Keratinocyte (primary cell): ENCODE data around the gene DNAJC9. TPM values are rescaled to one million over a fixed set of nuclear protein-coding genes. Genes with fewer than 3 reads are reported as not detected.
A peak's percentile ranks its signal among the peaks of the same experiment; 100 is the strongest.

Source experiments
- DNase-seq: peaks from one replicate; pipeline ENCODE4 v3.0.0-alpha.2; 2011; ENCODE audit warnings: low read depth, missing footprints, low spot score
- FAIRE-seq: peaks from 2 replicates; lab custom pipeline; 2011; peaks lifted over from hg19 to GRCh38; lab: Jason Lieb, UNC
- H2AFZ ChIP-seq: 2 replicates; pipeline ENCODE4 v1.6.0; 2012; ENCODE audit warnings: low read length, control low read depth, inconsistent platforms; ENCODE audit not compliant: control insufficient read depth
- H3K27ac ChIP-seq: 2 replicates; pipeline ENCODE4 v1.5.1; 2011; ENCODE audit warnings: low read length; ENCODE audit not compliant: control insufficient read depth, insufficient read depth
- H3K27me3 ChIP-seq: 3 replicates; pipeline ENCODE4 v1.6.0; 2011; ENCODE audit warnings: low read length; ENCODE audit not compliant: control insufficient read depth, insufficient read depth; ENCODE audit errors: extremely low read depth
- H3K36me3 ChIP-seq, 2 experiments: 2 replicates in 1 of 2; 3 replicates in 1 of 2; pipeline ENCODE4 v1.5.1; 2011; ENCODE audit warnings: low read length in 2 of 2, mild to moderate bottlenecking in 1 of 2; ENCODE audit not compliant: control insufficient read depth in 2 of 2, insufficient read depth in 2 of 2; ENCODE audit errors: extremely low read depth in 1 of 2
- H3K4me1 ChIP-seq: 3 replicates; pipeline ENCODE4 v1.5.1; 2011; ENCODE audit warnings: low read length; ENCODE audit not compliant: control insufficient read depth, insufficient read depth; ENCODE audit errors: extremely low read depth
- H3K4me2 ChIP-seq: 3 replicates; pipeline ENCODE4 v1.6.0; 2011; ENCODE audit warnings: low read depth, low read length; ENCODE audit not compliant: control insufficient read depth, insufficient read depth; ENCODE audit errors: extremely low read depth
- H3K4me3 ChIP-seq, 3 experiments: fragments of 200-600 bp in 1 of 3; sonication (generic) in 1 of 3; 2 replicates in 2 of 3; 3 replicates in 1 of 3; pipeline ENCODE4 v1.5.1; 2011 to 2016; ENCODE audit warnings: low read length in 3 of 3, mild to moderate bottlenecking in 3 of 3, control low read depth in 2 of 3, inconsistent platforms in 1 of 3, low read depth in 1 of 3, mixed read lengths in 1 of 3, mixed run types in 1 of 3, moderate library complexity in 1 of 3; ENCODE audit not compliant: control insufficient read depth in 2 of 3, insufficient read depth in 2 of 3; ENCODE audit errors: extremely low read depth in 1 of 3
- H3K79me2 ChIP-seq: 2 replicates; pipeline ENCODE4 v1.6.0; 2012; ENCODE audit warnings: low read length; ENCODE audit not compliant: control insufficient read depth, insufficient read depth
- H3K9ac ChIP-seq: 3 replicates; pipeline ENCODE4 v1.6.0; 2011; ENCODE audit warnings: low read length; ENCODE audit not compliant: control insufficient read depth, insufficient read depth; ENCODE audit errors: extremely low read depth
- H3K9me1 ChIP-seq: 3 replicates; pipeline ENCODE4 v1.6.0; 2011; ENCODE audit warnings: low read length; ENCODE audit not compliant: control insufficient read depth, insufficient read depth; ENCODE audit errors: extremely low read depth
- H3K9me3 ChIP-seq: 2 replicates; pipeline ENCODE4 v1.5.1; 2012; ENCODE audit warnings: low read depth, low read length; ENCODE audit not compliant: control insufficient read depth
- H4K20me1 ChIP-seq: 3 replicates; pipeline ENCODE4 v1.6.0; 2011; ENCODE audit warnings: low read length; ENCODE audit not compliant: control insufficient read depth, insufficient read depth; ENCODE audit errors: extremely low read depth
- EZH2 ChIP-seq: IDR thresholded peaks from one replicate; pipeline ENCODE4 v1.6.1; 2012; ENCODE audit warnings: inconsistent platforms, mild to moderate bottlenecking, low read length, moderate library complexity
- dilution Hi-C: fragments of 300-500 bp; cut with MboI; formaldehyde crosslinking; loops from one replicate; pipeline ENCODE4 v1.7.0; 2020; ENCODE audit warnings: low sequenced_read_pairs; ENCODE audit not compliant: extremely low pct_ligation_motif_present
- polyA minus RNA-seq, 3 experiments: library from RNA; depleted of rRNA, polyadenylated mRNA; stranded (reverse); fragments of >200 nt; gene quantifications; 1 replicate in 1 of 3; 2 replicates in 1 of 3; 3 replicates in 1 of 3; pipeline ENCODE4 v1.2.3, GENCODE V29; 2011
- polyA plus RNA-seq, 5 experiments: library from polyadenylated mRNA; depleted of rRNA in 3 of 5; stranded (reverse) in 3 of 5; stranded (forward) in 1 of 5; unstranded in 1 of 5; fragments of >200 nt; gene quantifications; 1 replicate in 1 of 5; 2 replicates in 3 of 5; 3 replicates in 1 of 5; pipeline versions ENCODE4 v1.2.1 to v1.2.3, GENCODE V29; 2011 to 2012; ENCODE audit warnings: missing spikeins in 2 of 5, low read depth in 1 of 5, low replicate concordance in 1 of 5
- TF ChIP-seq, protein P1 (sequence below), 3 experiments: IDR thresholded peaks in 1 of 3; conservative IDR thresholded peaks in 1 of 3; optimal IDR thresholded peaks in 1 of 3; 2 replicates in 2 of 3; 3 replicates in 1 of 3; pipeline versions ENCODE3 to v1.5.1; 2011; ENCODE audit warnings: low read length in 3 of 3, mild to moderate bottlenecking in 3 of 3, moderate library complexity in 2 of 3, control low read depth in 1 of 3, inconsistent platforms in 1 of 3; ENCODE audit not compliant: insufficient read depth in 2 of 3; ENCODE audit errors: extremely low read depth in 1 of 3

Gene DNAJC9, protein sequence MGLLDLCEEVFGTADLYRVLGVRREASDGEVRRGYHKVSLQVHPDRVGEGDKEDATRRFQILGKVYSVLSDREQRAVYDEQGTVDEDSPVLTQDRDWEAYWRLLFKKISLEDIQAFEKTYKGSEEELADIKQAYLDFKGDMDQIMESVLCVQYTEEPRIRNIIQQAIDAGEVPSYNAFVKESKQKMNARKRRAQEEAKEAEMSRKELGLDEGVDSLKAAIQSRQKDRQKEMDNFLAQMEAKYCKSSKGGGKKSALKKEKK
- 14.1 to 23.9 TPM (median 23.3 TPM) in 3 replicates for polyA plus RNA-seq
- 12.7 TPM for polyA plus RNA-seq (2011; ENCODE audit: low read depth)
- polyA plus RNA-seq (2011; cell fraction: cytosol; rRNA removed) = 16.0 and 21.1 TPM in 2 replicates
- polyA plus RNA-seq (2011; cell fraction: nucleus; rRNA removed) = 18.9 and 23.5 TPM in 2 replicates
- polyA plus RNA-seq (2012; ENCODE audit: low replicate concordance) = 11.4 and 20.8 TPM in 2 replicates
- polyA minus RNA-seq = 5.7 to 22.0 TPM (median 9.4 TPM) in 3 replicates
- 16.7 TPM for polyA minus RNA-seq (2011; cell fraction: cytosol; rRNA and poly(A)+ RNA removed)
- 6.1 and 7.9 TPM in 2 replicates for polyA minus RNA-seq (2011; cell fraction: nucleus; rRNA and poly(A)+ RNA removed)

DNA sequence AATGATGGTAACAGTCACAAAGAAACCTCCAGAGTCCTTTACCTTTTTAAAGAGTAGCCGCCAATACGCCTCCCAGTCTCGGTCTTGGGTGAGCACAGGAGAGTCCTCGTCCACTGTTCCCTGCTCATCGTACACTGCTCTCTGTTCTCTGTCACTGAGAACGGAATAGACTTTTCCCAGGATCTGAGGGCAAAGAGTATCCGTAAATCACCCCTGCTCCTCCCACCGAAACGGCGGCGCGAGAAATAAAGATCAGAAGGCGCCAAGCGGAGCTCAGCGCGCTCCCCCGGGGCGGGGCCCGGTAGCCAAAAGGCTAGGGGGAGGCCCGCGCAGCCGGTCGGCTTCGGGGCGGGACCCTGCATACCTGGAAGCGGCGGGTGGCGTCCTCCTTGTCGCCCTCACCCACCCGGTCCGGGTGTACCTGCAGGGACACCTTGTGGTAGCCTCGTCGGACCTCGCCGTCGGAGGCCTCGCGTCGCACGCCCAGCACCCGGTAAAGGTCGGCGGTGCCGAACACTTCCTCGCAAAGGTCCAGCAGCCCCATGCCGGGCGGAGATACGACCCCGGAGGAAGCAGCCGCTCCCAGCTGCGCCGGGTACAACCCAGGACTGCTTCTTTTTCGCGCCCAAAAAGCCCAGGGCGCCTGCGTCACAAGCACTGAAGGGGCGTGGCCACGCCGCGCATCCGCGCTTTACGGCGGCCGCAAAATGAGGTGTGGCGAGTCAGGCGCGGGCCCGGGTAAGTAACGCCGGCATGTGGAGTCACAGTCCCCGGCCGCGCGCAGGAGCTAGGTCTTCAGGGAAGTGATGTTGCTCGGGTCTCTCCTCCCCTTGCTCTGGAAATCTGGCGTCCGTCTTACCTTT is at the start of gene DNAJC9:
TSS of gene DNAJC9 (minus strand) at position 610 of the 863 bp plus-strand sequence. CDS start at position 544, 66 bp downstream.
- Histone ChIP-seq H3K9ac (peak within 1 kb of the TSS; percentile 91), H3K79me2 (peaks cover 55% of the 10 kb centered on the region), H3K4me2 (peak within 1 kb of the TSS; percentile 96), H3K36me3 (peaks cover 16 to 45% of the 10 kb centered on the region in 2 experiments), H2AFZ (peak within 1 kb of the TSS; percentile 93), H4K20me1 (no peaks in the 10 kb centered on the region), H3K4me1 (peaks cover 34% of the 10 kb centered on the region), H3K27ac (peak within 1 kb of the TSS; percentile 74), H3K27me3 (no peaks in the 10 kb centered on the region), H3K4me3 (peak within 1 kb of the TSS; percentile 70 to 96 (median 86)), H3K9me3 (no peaks in the 10 kb centered on the region), H3K9me1 (no peaks in the 10 kb centered on the region)
- FAIRE-seq (no peak), DNase-seq (peak; percentile 75)
- dilution Hi-C loops = no loop called here
- TF ChIP-seq, protein P1, sequence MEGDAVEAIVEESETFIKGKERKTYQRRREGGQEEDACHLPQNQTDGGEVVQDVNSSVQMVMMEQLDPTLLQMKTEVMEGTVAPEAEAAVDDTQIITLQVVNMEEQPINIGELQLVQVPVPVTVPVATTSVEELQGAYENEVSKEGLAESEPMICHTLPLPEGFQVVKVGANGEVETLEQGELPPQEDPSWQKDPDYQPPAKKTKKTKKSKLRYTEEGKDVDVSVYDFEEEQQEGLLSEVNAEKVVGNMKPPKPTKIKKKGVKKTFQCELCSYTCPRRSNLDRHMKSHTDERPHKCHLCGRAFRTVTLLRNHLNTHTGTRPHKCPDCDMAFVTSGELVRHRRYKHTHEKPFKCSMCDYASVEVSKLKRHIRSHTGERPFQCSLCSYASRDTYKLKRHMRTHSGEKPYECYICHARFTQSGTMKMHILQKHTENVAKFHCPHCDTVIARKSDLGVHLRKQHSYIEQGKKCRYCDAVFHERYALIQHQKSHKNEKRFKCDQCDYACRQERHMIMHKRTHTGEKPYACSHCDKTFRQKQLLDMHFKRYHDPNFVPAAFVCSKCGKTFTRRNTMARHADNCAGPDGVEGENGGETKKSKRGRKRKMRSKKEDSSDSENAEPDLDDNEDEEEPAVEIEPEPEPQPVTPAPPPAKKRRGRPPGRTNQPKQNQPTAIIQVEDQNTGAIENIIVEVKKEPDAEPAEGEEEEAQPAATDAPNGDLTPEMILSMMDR (optimal IDR thresholded peaks at IDR 0.05 in 1 of 3, IDR thresholded peaks at IDR 0.05 in 1 of 3, conservative IDR thresholded peaks at IDR 0.05 in 1 of 3; ENCODE audit: extremely low read depth in 1 of 3, insufficient read depth in 2 of 3, low read length in 3 of 3) = peak in 2 of 3 experiments; percentile 1 to 11
- no peak for TF ChIP-seq EZH2

DNA sequence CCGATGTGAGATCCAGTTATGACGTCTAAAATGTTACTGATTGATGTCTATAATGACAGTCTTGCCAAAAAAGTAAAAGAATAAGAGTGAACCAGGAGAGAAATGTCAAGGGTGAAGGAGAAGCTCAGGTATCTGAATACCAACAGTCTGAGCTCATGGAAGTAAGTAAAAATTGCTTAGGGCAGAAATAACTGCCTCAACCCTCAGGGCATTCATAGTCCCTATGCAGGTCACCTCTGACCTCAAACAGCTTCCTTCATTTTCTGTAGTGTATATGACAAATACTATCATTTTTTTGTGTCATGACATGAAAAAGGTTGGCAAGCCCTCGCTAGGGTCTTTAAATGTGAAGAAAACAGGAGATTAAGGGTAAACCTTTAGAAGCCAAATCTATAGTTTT is 46.4 kb upstream of the DNAJC9 start:
- DNase-seq (no peak), FAIRE-seq (no peak)
- Histone ChIP-seq H4K20me1 (no peaks in the 10 kb centered on the region), H3K27me3 (no peaks in the 10 kb centered on the region), H3K9me1 (no peaks in the 10 kb centered on the region), H3K9me3 (no peaks in the 10 kb centered on the region), H2AFZ (no peak overlapping the region), H3K4me1 (no peaks in the 10 kb centered on the region), H3K36me3 (no peaks in the 10 kb centered on the region), H3K79me2 (no peaks in the 10 kb centered on the region), H3K4me2 (no peak overlapping the region), H3K27ac (no peak overlapping the region), H3K9ac (no peak overlapping the region), H3K4me3 (no peak overlapping the region)
- dilution Hi-C loops = no loop called here
- TF ChIP-seq, protein P1 (optimal IDR thresholded peaks at IDR 0.05 in 1 of 3, IDR thresholded peaks at IDR 0.05 in 1 of 3, conservative IDR thresholded peaks at IDR 0.05 in 1 of 3; ENCODE audit: extremely low read depth in 1 of 3, insufficient read depth in 2 of 3, low read length in 3 of 3) = no peak
- TF ChIP-seq EZH2 = no peak
